GM21786 (cell line): ENCODE measurements around the gene SEH1L.
"Not testable (repeated sequence)": the region's sequence is repeated elsewhere in the genome, so short reads cannot be mapped to it uniquely, and the experiment has no call there.

Experiments
- ATAC-seq: cut with Tn5 transposase; IDR thresholded peaks from one replicate; pipeline ENCODE4 v1.9.1; 2021; ENCODE audit not compliant: unreplicated experiment

Gene SEH1L

GRCh38 chr18:12993439-12993838 is 45.6 kb downstream of the SEH1L start:
- ATAC-seq, result no peak

- ATAC-seq, result no peak
These were observed 47.6 kb downstream of the SEH1L start for GRCh38 chr18:12995424-12995823.

- no peak for ATAC-seq
These were observed 48.2 kb downstream of the SEH1L start for GRCh38 chr18:12995952-12996477.

GRCh38 chr18:12996661-12997292 is 49.0 kb downstream of the SEH1L start:
- ATAC-seq, result no peak

- ATAC-seq, result not testable (repeated sequence)
These were observed 49.5 kb downstream of the SEH1L start for GRCh38 chr18:12997330-12997729.

GRCh38 chr18:12998332-12999060 is 50.7 kb downstream of the SEH1L start:
- peak; percentile 45 for ATAC-seq

GRCh38 chr18:13003466-13003896 is 55.7 kb downstream of the SEH1L start:
- ATAC-seq, result no peak

GRCh38 chr18:13004396-13004795 is 56.6 kb downstream of the SEH1L start:
- ATAC-seq, result no peak

GRCh38 chr18:13005289-13005688 is 57.5 kb downstream of the SEH1L start:
- no peak for ATAC-seq

- no peak for ATAC-seq
These were observed 58.9 kb downstream of the SEH1L start for GRCh38 chr18:13006531-13007247.

- no peak for ATAC-seq
These were observed 59.4 kb downstream of the SEH1L start for GRCh38 chr18:13007248-13007560.

- ATAC-seq, result no peak
These were observed 63.9 kb downstream of the SEH1L start for GRCh38 chr18:13011719-13012118.

GRCh38 chr18:13014232-13014631 is 66.4 kb downstream of the SEH1L start:
- no peak for ATAC-seq

GRCh38 chr18:13014818-13015217 is 67.0 kb downstream of the SEH1L start:
- no peak for ATAC-seq

- no peak for ATAC-seq
These were observed 69.5 kb downstream of the SEH1L start for GRCh38 chr18:13017247-13017875.

- no peak for ATAC-seq
These were observed 70.6 kb downstream of the SEH1L start for GRCh38 chr18:13018374-13018773.

- peak; percentile 35 for ATAC-seq
These were observed 71.5 kb downstream of the SEH1L start for GRCh38 chr18:13019301-13019700.

GRCh38 chr18:13022644-13023043 is 74.8 kb downstream of the SEH1L start:
- ATAC-seq, result no peak

GRCh38 chr18:13025233-13025632 is 77.4 kb downstream of the SEH1L start:
- no peak for ATAC-seq

GRCh38 chr18:13026583-13027270 is 78.9 kb downstream of the SEH1L start:
- no peak for ATAC-seq

- no peak for ATAC-seq
These were observed 81.1 kb downstream of the SEH1L start for GRCh38 chr18:13028869-13029268.
